Activated T-cell treated with anti-CD3 and anti-CD28 coated beads, Interleukin-2, amount 50 U/mL, for 72 hours (primary cell): Measurements from ENCODE around the gene GALNT14. TPM values are rescaled to one million over a fixed set of nuclear protein-coding genes. Genes with fewer than 3 reads are reported as not detected.

Experiments used
- ATAC-seq, 2 donors: fragments of 150-1000 bp; cut with Tn5 transposase; replicated peaks in 1 of 2; 2 replicates each; pipeline ENCODE4 v1.10.0; 2021; ENCODE audit warnings: moderate library complexity in 2 of 2, mild to moderate bottlenecking in 1 of 2
- DNase-seq, 2 donors: peaks; one replicate each; pipeline ENCODE4 v3.0.0; 2021 to 2022; ENCODE audit warnings: mixed read lengths in 1 of 2
- H3K27ac Mint-ChIP-seq: one replicate; pipeline ENCODE4 v1.8.0; 2022; ENCODE audit warnings: mild to moderate bottlenecking, moderate library complexity, mixed read lengths
- H3K27me3 Mint-ChIP-seq: one replicate; pipeline ENCODE4 v1.8.0; 2022; ENCODE audit warnings: low read depth, mixed read lengths
- H3K36me3 Mint-ChIP-seq, 2 donors: one replicate each; pipeline ENCODE4 v1.8.0; 2022; ENCODE audit warnings: mixed read lengths in 2 of 2, mild to moderate bottlenecking in 1 of 2; ENCODE audit not compliant: insufficient read depth in 2 of 2
- H3K4me1 Mint-ChIP-seq: one replicate; pipeline ENCODE4 v1.8.0; 2022; ENCODE audit warnings: low read depth, mixed read lengths
- H3K4me3 Mint-ChIP-seq, 2 donors: one replicate each; pipeline ENCODE4 v1.8.0; 2022; ENCODE audit warnings: mild to moderate bottlenecking in 2 of 2, mixed read lengths in 2 of 2, moderate library complexity in 2 of 2
- H3K9me3 Mint-ChIP-seq, 2 donors: one replicate each; pipeline ENCODE4 v1.8.0; 2022; ENCODE audit warnings: mixed read lengths in 2 of 2
- total RNA-seq, 2 donors: library from RNA; stranded (reverse); gene quantifications; one replicate each; pipeline ENCODE4 v1.2.3, GENCODE V29; 2022

GALNT14 gene
- total RNA-seq, 2 donors from 2014 or later: 0.67 to 0.81 TPM

DNA sequence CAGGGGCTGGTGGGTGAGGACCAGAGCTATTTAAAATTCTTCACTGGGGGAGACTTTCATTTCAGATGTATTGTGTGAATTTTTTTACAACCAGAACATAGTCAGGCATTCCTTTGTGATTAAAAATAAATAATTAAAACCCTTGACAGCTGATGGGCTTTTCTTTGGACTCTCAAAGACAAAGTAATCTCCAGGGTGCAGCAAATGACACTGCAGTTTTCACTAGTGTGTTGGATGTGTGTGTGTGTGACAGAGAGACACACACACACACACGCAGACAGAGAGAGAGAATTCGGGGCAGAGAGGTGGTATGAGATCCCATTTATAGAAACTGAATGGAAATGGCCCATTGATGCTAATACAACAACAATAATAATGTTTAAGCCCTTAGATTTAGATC is 10.3 kb upstream of the GALNT14 start:
- H3K27me3 Mint-ChIP-seq: peaks cover 13% of the 10 kb centered on the region
- H3K36me3 Mint-ChIP-seq: no peaks in the 10 kb centered on the region
- ATAC-seq (no peak), DNase-seq (no peak)
- H3K27ac Mint-ChIP-seq: no peak overlapping the region
- H3K9me3 Mint-ChIP-seq: no peaks in the 10 kb centered on the region
- H3K4me3 Mint-ChIP-seq: no peak overlapping the region
- H3K4me1 Mint-ChIP-seq: no peaks in the 10 kb centered on the region

DNA sequence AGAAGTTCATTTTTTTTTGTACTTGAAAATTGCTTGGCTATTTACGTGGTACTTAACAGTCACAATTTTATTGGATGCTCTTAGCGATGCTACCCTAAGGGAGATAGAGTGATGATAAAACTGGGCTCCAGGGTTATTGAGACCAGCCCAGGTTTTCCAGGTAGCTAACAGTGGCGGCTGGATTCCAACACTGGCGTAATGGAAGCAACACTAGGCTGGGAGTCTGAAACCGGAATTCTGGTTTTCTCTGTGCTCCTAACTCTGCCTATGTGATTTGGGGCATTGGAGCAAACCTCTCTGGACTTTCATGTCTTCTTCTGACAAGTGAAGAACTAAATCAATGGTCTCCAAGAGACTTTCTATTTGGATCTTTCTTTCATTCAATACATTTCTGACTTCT is 9.4 kb upstream of the GALNT14 start:
- H3K27ac Mint-ChIP-seq: no peak overlapping the region
- H3K27me3 Mint-ChIP-seq: peaks cover 6% of the 10 kb centered on the region
- ATAC-seq: no peak

DNA sequence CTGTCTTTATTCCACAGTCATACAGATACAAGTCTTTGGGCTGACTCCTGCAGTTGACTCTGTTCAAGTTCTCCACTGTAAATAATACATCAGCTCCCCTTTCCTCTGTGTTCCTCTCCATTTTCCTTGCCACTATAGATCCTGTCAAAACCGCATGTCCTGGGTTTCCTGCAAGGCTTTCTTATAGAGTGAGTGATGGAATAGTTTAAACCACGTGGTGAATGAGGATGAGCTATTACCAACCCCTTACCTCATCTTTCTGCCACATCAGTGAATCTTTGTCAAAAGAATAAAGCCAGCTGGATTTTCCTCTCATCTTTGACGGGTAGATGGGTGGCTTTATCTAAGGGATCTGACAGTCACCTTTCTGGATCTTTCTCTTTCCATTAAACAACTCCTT is 3.9 kb upstream of the GALNT14 start:
- Mint-ChIP-seq H3K27me3 (peaks cover 8% of the 10 kb centered on the region), H3K36me3 (no peaks in the 10 kb centered on the region), H3K9me3 (no peaks in the 10 kb centered on the region), H3K4me1 (peaks cover 1% of the 10 kb centered on the region), H3K27ac (no peak overlapping the region), H3K4me3 (no peak overlapping the region)
- DNase-seq (no peak), ATAC-seq (no peak)

More for the DNA sequence above, 9.4 kb upstream of the GALNT14 start:
- Mint-ChIP-seq H3K4me1 (no peaks in the 10 kb centered on the region), H3K4me3 (no peak overlapping the region), H3K36me3 (no peaks in the 10 kb centered on the region), H3K9me3 (no peaks in the 10 kb centered on the region)
- no peak for DNase-seq

DNA sequence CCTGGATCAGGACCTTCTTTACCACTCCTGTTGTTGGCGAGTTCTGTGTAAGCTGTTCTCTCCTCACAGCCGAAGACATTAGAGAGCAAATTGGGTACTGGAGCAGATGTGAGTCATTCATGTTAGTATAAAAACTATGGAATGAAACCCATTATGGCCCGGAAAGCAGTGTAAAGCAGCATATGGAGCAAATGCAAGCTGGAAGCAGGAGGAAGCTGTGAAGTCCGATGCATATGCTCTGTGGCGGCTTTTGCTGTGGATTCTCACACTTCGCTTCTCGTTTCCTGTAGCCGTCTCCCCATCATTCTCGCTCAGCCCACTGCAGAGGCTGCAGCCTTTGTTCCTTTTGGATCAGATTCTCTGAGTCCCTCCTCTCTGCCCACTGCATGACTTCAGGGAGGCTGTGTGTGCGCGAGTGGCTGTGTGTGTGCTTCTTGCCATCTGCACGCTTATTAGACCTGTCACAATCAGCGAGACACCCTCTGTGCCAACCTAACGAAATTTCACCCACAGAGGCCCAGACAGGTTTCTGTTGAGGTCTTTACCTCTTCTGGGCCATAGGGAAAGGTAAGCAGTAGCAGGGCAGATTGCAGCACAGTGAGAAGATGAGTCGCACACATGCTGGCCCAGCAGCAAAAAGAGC is 3.3 kb upstream of the GALNT14 start:
- H3K27me3 Mint-ChIP-seq: peaks cover 13% of the 10 kb centered on the region
- H3K4me1 Mint-ChIP-seq: peaks cover 7% of the 10 kb centered on the region
- DNase-seq (no peak), ATAC-seq (no peak)
- no peak overlapping the region for H3K4me3 Mint-ChIP-seq
- H3K36me3 Mint-ChIP-seq: no peaks in the 10 kb centered on the region
- H3K9me3 Mint-ChIP-seq: no peaks in the 10 kb centered on the region
- H3K27ac Mint-ChIP-seq: no peak overlapping the region

DNA sequence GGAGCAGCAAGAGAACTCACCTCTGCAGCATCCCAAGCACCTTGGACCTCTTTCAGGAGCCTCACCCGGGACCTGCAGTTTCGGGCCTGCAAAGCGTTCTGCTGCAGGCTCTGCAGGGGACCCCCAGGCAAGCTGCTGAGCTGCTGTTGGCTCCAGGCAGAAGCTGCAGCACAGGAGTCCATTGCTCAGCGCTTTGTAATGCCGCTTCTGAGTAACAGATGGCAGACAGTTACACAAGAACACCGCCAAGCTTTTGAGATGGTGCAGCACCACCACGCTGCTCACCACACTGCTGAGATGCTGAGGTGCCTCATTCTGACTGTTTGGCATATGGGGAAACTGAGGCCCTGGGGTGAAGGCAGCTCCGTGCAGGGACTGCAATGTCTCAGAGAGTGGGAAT is 1.9 kb upstream of the GALNT14 start:
- ATAC-seq (no peak), DNase-seq (no peak)
- Mint-ChIP-seq H3K9me3 (no peaks in the 10 kb centered on the region), H3K27me3 (peaks cover 27% of the 10 kb centered on the region), H3K27ac (no peak overlapping the region), H3K36me3 (no peaks in the 10 kb centered on the region), H3K4me1 (peaks cover 7% of the 10 kb centered on the region), H3K4me3 (no peak overlapping the region)

DNA sequence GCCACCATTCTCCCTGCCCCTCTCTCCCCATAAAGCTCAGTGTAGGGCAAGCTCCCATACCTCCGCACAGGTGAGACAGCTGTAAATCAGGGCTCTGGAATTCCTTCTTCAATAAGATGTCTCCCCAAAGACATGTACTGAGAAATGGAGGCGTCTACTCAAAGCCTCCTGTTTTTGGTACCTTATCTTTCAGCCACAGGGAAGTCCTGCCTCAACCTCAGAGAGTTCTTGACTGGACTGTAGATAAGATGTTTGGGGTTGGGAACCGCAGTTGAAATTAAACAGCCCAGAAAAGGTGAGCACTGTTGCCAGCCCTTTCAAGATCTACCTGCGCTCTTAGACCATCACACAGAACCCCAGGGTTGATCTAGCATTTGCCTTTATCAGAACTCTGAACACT is 1.4 kb upstream of the GALNT14 start:
- DNase-seq (no peak), ATAC-seq (no peak)
- Mint-ChIP-seq H3K27me3 (peaks cover 32% of the 10 kb centered on the region), H3K4me1 (peaks cover 7% of the 10 kb centered on the region), H3K36me3 (no peaks in the 10 kb centered on the region), H3K27ac (no peak overlapping the region), H3K4me3 (no peak overlapping the region), H3K9me3 (no peaks in the 10 kb centered on the region)

DNA sequence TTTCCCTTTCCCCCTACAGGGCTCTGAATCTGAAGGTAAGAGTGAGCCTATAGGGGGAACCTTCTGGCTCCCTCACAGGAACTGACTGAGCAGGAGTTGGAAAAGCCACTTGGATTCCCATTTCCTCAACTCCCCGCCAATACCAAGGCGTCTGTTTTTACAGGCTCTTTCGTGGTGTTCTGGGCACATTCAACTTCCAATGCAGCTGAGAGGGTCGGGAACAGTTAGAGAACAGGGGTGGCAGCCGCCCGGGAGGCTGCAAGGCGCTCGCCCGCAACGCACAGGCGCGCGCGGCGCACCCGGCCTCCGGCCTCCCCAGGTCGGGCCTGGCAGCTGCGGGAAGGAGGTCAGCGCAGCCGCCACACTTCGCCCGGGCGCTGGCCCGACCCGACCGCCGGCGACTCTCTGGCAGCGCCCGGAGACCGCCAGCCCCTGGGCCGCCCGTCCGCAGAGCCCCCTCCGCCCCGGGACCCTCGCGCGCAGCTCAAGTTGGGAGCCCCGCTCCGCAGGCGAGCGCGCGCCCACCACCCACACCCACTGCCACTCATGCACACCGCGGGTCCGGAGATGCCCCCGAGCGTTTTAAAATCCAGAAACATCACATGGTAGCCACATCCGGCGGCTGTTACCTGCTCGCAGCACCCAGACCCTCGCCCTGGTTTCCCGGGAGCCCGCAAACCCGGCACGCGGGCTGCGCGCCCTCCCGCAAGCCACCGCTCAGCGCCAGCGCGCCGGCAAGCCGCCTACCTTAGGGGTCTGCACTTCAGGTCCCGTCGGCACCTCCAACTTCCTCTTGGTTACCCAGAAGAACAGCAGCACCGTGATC is 816 bp downstream of the GALNT14 start:
- peak overlapping the region; percentile 87 to 88 for H3K4me3 Mint-ChIP-seq
- no peak overlapping the region for H3K27ac Mint-ChIP-seq
- no peaks in the 10 kb centered on the region for H3K9me3 Mint-ChIP-seq
- no peaks in the 10 kb centered on the region for H3K36me3 Mint-ChIP-seq
- peaks cover 47% of the 10 kb centered on the region for H3K27me3 Mint-ChIP-seq
- ATAC-seq (peak; percentile 32 to 37), DNase-seq (peak; percentile 8)
- peaks cover 7% of the 10 kb centered on the region for H3K4me1 Mint-ChIP-seq

DNA sequence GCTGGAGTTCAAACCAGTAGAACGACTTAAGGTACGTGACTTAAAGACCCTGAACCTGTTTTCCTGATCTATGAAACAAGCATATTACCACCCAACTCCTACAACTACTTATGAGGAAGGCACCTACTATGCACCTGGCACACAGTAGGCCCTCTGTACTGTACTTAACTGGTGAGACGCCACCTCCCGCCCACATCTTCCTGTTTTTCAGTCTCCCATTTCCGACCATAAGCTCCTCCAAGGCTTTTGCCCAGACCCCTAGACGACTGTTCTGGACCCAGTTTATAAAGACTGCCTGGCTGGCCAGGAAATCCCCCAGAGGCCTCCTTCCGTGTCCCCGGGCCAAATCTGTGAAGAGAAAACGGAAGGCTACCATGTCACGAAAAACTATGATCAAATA is 1.5 kb downstream of the GALNT14 start:
- H3K27me3 Mint-ChIP-seq: peaks cover 47% of the 10 kb centered on the region
- peak; percentile 6 for DNase-seq

DNA sequence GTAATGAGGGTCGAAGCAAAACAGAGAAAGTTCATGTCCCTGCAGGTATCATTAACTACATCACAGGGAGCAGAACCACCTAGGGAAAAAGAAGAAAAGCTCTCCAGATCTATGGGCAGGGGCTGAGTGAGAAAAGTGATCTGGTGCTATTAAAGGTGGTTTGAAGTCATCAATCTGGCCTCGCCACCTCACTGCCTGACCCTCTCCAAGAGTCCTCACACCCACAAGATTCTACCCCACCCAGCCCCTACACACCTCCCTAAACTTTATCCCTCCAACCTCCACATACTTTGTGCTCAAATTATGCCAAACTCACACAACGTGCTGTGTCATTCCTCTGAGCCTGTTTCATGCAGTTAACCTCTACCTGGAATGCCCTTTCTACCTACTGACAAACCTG is 2.2 kb downstream of the GALNT14 start:
- Mint-ChIP-seq H3K9me3 (no peaks in the 10 kb centered on the region), H3K4me1 (peaks cover 7% of the 10 kb centered on the region), H3K4me3 (no peak overlapping the region), H3K27me3 (peaks cover 47% of the 10 kb centered on the region), H3K36me3 (no peaks in the 10 kb centered on the region), H3K27ac (no peak overlapping the region)
- no peak for DNase-seq
- ATAC-seq: no peak

More for the DNA sequence above, 1.5 kb downstream of the GALNT14 start:
- ATAC-seq: no peak
- peaks cover 7% of the 10 kb centered on the region for H3K4me1 Mint-ChIP-seq
- H3K9me3 Mint-ChIP-seq: no peaks in the 10 kb centered on the region
- no peak overlapping the region for H3K27ac Mint-ChIP-seq
- H3K36me3 Mint-ChIP-seq: no peaks in the 10 kb centered on the region
- peak overlapping the region; percentile 52 to 72 for H3K4me3 Mint-ChIP-seq

DNA sequence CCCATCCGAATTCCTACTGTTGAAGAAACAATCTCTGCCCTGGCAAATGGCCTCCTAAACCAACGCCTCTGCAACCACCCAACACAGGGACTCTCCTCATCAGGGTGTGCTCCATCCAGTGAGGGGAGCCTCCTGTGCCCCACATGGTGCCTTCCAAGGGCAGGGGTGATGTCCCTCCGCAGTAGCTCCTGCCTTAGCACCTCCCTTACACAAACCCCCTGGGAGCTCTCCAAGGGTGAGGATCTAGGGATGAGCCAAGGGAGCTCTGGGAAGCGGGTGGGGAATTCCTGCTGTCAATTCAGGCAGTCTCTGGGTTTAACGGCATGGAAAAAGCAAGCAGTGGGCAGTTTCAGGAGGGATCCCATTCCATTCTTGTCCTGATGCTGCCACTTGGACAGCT is 3.8 kb downstream of the GALNT14 start:
- no peak for DNase-seq
- H3K4me3 Mint-ChIP-seq: no peak overlapping the region
- no peaks in the 10 kb centered on the region for H3K36me3 Mint-ChIP-seq
- H3K4me1 Mint-ChIP-seq: peaks cover 7% of the 10 kb centered on the region
- H3K27ac Mint-ChIP-seq: no peak overlapping the region
- ATAC-seq: no peak
- H3K27me3 Mint-ChIP-seq: peaks cover 42% of the 10 kb centered on the region
- no peaks in the 10 kb centered on the region for H3K9me3 Mint-ChIP-seq

DNA sequence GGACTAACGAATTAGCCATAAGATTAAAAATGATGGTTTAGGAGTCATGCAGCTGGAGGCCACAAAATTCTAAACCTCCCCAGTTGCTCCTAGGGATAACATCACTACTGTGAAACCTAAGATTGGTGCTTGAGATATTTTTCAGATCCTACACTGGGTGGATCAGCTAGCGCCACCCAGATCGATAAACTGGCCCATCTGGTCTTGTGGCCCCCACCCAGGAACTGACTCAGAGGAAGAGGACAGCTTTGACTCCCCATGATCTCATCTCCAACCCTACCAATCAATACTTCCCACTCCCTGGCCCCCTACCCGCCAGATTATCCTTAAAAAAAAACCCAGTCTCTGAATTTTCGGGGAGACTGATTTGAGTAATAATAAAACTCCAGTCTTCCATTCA is 5.5 kb downstream of the GALNT14 start:
- no peak for ATAC-seq
- Mint-ChIP-seq H3K36me3 (no peaks in the 10 kb centered on the region), H3K4me3 (no peak overlapping the region), H3K27ac (no peak overlapping the region), H3K27me3 (peaks cover 42% of the 10 kb centered on the region), H3K4me1 (peaks cover 7% of the 10 kb centered on the region), H3K9me3 (no peaks in the 10 kb centered on the region)
- no peak for DNase-seq

DNA sequence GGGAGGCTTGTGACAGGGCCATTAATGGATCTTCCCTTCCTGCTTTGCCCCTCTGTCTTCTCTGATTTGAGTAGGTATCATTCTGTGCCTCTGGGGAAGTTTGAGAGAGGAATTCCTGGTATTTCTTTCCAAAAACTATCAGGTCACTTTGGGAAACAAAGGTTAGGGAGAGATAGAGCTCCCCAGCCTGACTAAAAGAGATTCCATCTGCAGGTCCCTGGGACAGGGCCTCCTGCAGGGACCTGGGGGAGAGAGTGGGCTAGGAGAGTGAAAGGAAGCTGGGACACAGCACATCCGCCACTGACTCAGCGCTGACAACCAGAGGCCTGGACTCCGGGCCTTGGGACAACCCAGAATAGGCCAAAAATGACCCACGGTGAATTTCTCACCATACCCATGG is 6.4 kb downstream of the GALNT14 start:
- no peaks in the 10 kb centered on the region for H3K9me3 Mint-ChIP-seq
- no peak for ATAC-seq

DNA sequence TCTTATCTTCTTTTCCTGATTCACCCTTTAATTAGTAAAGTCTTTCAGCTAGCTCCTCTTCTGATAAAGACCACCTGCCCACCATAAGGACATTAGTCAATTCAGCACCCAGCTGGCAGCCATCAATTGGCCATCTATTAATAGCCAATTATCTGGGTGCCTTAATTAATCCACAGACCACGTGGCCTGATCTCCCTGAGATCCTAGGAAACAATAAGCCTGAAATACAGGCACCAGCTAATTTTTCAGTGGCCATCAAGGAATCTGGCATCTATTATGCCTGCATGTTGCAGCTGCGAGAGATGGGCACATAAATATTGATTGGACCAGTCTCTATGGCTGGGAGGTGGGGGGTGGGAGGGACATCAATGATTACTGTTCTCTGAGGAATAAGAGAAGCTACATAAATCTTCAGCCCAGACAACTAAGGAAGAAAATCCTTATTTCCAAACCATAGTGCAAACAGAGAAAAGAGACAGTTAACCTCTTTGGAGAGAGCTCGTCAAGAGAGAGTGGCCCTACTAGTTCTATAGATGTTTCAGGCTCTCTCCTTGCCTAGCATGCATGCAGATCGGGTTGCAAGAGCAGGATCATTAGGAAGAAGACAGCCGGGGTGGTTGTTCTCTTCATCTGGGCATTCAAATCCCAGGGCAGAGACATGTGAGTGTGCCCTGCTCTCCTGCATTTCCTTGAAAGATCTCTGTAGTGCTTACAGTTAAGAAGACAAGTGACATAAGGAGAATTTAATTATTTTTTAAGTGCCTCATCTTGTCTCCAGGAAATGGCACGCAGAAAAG is 8.7 kb downstream of the GALNT14 start:
- Mint-ChIP-seq H3K27me3 (peaks cover 23% of the 10 kb centered on the region), H3K36me3 (no peaks in the 10 kb centered on the region), H3K4me3 (no peak overlapping the region), H3K27ac (no peak overlapping the region), H3K4me1 (no peaks in the 10 kb centered on the region), H3K9me3 (no peaks in the 10 kb centered on the region)
- no peak for DNase-seq
- ATAC-seq: no peak

More for the DNA sequence above, 6.4 kb downstream of the GALNT14 start:
- Mint-ChIP-seq H3K27me3 (peaks cover 37% of the 10 kb centered on the region), H3K36me3 (no peaks in the 10 kb centered on the region), H3K4me1 (peaks cover 4% of the 10 kb centered on the region), H3K4me3 (no peak overlapping the region), H3K27ac (no peak overlapping the region)
- DNase-seq: no peak
